ENCODE measurements around the gene FREM1. TPM values are rescaled to one million over a fixed set of nuclear protein-coding genes. Genes with fewer than 3 reads are reported as not detected.
A peak's percentile ranks its signal among the peaks of the same experiment; 100 is the strongest.

Gene FREM1, protein sequence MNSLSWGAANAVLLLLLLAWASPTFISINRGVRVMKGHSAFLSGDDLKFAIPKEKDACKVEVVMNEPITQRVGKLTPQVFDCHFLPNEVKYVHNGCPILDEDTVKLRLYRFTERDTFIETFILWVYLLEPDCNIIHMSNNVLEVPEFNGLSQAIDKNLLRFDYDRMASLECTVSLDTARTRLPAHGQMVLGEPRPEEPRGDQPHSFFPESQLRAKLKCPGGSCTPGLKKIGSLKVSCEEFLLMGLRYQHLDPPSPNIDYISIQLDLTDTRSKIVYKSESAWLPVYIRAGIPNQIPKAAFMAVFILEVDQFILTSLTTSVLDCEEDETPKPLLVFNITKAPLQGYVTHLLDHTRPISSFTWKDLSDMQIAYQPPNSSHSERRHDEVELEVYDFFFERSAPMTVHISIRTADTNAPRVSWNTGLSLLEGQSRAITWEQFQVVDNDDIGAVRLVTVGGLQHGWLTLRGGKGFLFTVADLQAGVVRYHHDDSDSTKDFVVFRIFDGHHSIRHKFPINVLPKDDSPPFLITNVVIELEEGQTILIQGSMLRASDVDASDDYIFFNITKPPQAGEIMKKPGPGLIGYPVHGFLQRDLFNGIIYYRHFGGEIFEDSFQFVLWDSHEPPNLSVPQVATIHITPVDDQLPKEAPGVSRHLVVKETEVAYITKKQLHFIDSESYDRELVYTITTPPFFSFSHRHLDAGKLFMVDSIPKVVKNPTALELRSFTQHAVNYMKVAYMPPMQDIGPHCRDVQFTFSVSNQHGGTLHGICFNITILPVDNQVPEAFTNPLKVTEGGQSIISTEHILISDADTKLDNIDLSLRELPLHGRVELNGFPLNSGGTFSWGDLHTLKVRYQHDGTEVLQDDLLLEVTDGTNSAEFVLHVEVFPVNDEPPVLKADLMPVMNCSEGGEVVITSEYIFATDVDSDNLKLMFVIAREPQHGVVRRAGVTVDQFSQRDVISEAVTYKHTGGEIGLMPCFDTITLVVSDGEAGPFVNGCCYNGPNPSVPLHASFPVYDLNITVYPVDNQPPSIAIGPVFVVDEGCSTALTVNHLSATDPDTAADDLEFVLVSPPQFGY (N-terminal part only)
- total RNA-seq = 2.1 and 2.2 TPM in 2 replicates
- long read RNA-seq, partial matches to known transcripts = 2 of 3 reads
- long read RNA-seq, other reads (novel, unspliced or antisense) = 1 of 3 reads

DNA sequence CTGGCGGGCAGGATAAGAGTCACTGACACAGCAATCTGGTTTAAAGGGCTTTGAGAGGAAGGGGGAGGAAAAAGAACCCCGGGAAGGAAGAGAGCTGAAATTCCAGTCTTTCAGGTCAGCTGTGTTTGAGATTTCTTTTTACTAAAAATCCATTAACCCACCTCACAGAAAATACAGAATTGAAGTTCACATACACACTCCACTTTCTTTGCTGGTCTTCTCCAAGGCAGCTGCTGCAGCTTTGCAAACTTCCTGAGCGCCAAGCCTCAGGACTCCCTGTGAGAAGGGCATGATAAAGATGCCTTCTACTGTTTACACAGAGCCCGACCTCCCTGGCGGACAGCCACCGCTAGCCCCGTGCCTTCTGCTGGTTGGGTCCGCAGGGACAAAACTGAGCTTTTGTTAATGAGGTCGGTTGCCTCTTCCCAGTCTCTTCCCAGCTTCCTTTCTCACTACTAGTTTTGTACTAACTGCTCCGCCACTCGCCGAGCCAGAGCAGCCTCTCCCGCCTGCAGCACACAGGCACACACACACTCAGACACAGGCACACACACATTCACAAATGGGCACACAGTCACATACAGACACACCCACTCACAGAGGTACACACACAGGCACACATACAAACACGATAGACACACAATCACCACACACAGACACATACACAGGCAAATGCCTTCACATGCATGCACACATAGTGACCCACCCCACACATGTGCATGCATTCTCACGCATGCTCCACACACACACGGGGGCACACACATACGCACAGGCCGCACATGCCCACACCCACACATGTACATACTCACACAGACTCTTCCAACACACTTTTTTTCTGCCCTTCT lies at the start of gene FREM1:
TSS of gene FREM1 (minus strand) at position 468 of the 845 bp plus-strand sequence. CDS start 41,451 bp downstream, outside the sequence.
- H3K4me1 Mint-ChIP-seq (ENCODE audit: unreplicated experiment) = peaks cover 7% of the 10 kb centered on the region
- no peaks in the 10 kb centered on the region for H3K36me3 Mint-ChIP-seq (ENCODE audit: unreplicated experiment)
- no peaks in the 10 kb centered on the region for H3K9me3 Mint-ChIP-seq (ENCODE audit: unreplicated experiment)
- DNase-seq (ENCODE audit: extremely low spot score, unreplicated experiment) = peak; percentile 87
- TF ChIP-seq, protein P1, sequence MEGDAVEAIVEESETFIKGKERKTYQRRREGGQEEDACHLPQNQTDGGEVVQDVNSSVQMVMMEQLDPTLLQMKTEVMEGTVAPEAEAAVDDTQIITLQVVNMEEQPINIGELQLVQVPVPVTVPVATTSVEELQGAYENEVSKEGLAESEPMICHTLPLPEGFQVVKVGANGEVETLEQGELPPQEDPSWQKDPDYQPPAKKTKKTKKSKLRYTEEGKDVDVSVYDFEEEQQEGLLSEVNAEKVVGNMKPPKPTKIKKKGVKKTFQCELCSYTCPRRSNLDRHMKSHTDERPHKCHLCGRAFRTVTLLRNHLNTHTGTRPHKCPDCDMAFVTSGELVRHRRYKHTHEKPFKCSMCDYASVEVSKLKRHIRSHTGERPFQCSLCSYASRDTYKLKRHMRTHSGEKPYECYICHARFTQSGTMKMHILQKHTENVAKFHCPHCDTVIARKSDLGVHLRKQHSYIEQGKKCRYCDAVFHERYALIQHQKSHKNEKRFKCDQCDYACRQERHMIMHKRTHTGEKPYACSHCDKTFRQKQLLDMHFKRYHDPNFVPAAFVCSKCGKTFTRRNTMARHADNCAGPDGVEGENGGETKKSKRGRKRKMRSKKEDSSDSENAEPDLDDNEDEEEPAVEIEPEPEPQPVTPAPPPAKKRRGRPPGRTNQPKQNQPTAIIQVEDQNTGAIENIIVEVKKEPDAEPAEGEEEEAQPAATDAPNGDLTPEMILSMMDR (IDR thresholded peaks at IDR 0.05) = no peak
- H3K27me3 Mint-ChIP-seq (ENCODE audit: unreplicated experiment) = peaks cover 6% of the 10 kb centered on the region
- no peak within 1 kb of the TSS for H3K27ac Mint-ChIP-seq (ENCODE audit: unreplicated experiment)
- H3K4me3 Mint-ChIP-seq (ENCODE audit: unreplicated experiment) = no peak within 1 kb of the TSS

DNA sequence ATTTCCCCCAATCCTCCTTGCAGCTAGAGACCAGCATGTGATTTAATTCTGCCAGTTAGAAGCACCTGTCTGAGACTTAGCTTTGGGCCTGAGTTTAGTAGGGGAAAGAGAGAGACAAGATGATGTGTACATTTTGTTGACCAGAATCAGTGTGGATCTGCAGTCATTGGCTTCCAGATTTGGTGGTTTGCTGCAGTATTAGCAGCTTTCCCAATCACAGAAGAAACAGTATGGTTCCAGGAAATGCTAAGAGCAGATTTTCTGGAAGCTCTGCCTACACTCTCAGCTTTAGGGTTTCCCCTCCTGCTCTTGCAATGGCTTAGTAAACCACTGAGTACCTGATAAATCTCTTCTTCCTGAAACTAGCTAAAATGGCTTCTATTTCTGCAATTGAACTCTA lies 48.8 kb upstream of the FREM1 start:
- peaks cover 3% of the 10 kb centered on the region for H3K4me1 Mint-ChIP-seq (ENCODE audit: unreplicated experiment)
- no peaks in the 10 kb centered on the region for H3K9me3 Mint-ChIP-seq (ENCODE audit: unreplicated experiment)
- DNase-seq (ENCODE audit: extremely low spot score, unreplicated experiment) = no peak
- no peak overlapping the region for H3K27ac Mint-ChIP-seq (ENCODE audit: unreplicated experiment)
- TF ChIP-seq, protein P1 (IDR thresholded peaks at IDR 0.05) = no peak
- no peaks in the 10 kb centered on the region for H3K27me3 Mint-ChIP-seq (ENCODE audit: unreplicated experiment)
- no peak overlapping the region for H3K4me3 Mint-ChIP-seq (ENCODE audit: unreplicated experiment)
- H3K36me3 Mint-ChIP-seq (ENCODE audit: unreplicated experiment) = no peaks in the 10 kb centered on the region

DNA sequence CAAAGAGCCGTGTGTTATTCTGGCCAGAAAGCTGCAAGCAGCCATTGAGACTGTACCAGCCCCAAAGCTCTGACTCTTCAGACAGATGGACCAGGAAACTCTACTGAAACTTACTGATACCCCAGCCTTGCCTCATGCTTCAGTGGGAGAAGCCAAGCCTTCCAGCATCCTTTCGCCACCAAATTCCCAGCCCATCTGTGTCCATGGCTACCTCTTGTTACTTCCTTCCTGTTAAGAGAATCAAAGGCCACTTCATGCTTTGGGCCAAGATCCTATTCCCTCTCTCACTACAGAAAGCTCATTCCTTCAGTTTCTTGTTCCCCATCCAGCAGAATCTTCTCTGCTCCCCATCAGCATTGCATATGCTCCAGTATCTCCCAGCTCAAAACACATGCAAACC lies 46.9 kb upstream of the FREM1 start:
- peaks cover 6% of the 10 kb centered on the region for H3K9me3 Mint-ChIP-seq (ENCODE audit: unreplicated experiment)
- no peak overlapping the region for H3K27ac Mint-ChIP-seq (ENCODE audit: unreplicated experiment)
- DNase-seq (ENCODE audit: extremely low spot score, unreplicated experiment) = no peak
- no peak overlapping the region for H3K4me3 Mint-ChIP-seq (ENCODE audit: unreplicated experiment)
- H3K27me3 Mint-ChIP-seq (ENCODE audit: unreplicated experiment) = peaks cover 8% of the 10 kb centered on the region
- H3K4me1 Mint-ChIP-seq (ENCODE audit: unreplicated experiment) = peaks cover 2% of the 10 kb centered on the region
- H3K36me3 Mint-ChIP-seq (ENCODE audit: unreplicated experiment) = no peaks in the 10 kb centered on the region
- TF ChIP-seq, protein P1 (IDR thresholded peaks at IDR 0.05) = no peak

DNA sequence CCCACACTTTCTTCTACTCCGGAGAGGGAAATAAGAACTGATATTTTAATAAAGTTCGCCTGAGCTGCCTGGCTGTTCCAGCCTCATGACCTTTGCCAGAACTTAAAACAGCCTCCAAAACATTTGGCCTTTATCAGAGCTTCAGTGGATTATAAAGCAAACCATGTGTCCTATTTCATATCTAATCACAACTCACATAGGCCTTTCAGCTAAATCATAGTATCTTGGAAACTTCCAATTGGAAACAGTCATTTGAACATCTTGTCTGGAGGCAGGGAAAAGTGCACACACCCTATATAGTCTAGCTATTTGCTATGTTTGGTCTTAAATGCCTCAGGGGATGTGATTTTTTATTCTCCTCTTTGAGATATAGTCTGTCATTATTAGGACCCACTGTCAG lies 46.0 kb upstream of the FREM1 start:
- Mint-ChIP-seq H3K9me3 (ENCODE audit: unreplicated experiment) (peaks cover 6% of the 10 kb centered on the region), H3K4me1 (ENCODE audit: unreplicated experiment) (no peaks in the 10 kb centered on the region), H3K27me3 (ENCODE audit: unreplicated experiment) (peaks cover 10% of the 10 kb centered on the region), H3K4me3 (ENCODE audit: unreplicated experiment) (no peak overlapping the region), H3K27ac (ENCODE audit: unreplicated experiment) (no peak overlapping the region), H3K36me3 (ENCODE audit: unreplicated experiment) (no peaks in the 10 kb centered on the region)
- TF ChIP-seq, protein P1 (IDR thresholded peaks at IDR 0.05) = no peak
- DNase-seq (ENCODE audit: extremely low spot score, unreplicated experiment) = no peak
